Nephron progenitor cell (in vitro differentiated cells): ENCODE results near the gene BSN.
"Not testable (repeated sequence)": the region's sequence is repeated elsewhere in the genome, so short reads cannot be mapped to it uniquely, and the experiment has no call there.

Source experiments
- DNase-seq: peaks from one replicate; pipeline ENCODE4 v3.0.0; 2021
- H3K27ac Mint-ChIP-seq: 2 replicates; pipeline ENCODE4 v1.8.0; 2021; ENCODE audit warnings: mild to moderate bottlenecking, moderate library complexity, mixed read lengths
- H3K27me3 Mint-ChIP-seq: 2 replicates; pipeline ENCODE4 v1.8.0; 2021; ENCODE audit warnings: mild to moderate bottlenecking, low read depth, mixed read lengths; ENCODE audit not compliant: poor library complexity
- H3K36me3 Mint-ChIP-seq: 2 replicates; pipeline ENCODE4 v1.8.0; 2021; ENCODE audit warnings: low read depth, mixed read lengths
- H3K4me1 Mint-ChIP-seq: 2 replicates; pipeline ENCODE4 v1.8.0; 2021; ENCODE audit warnings: mixed read lengths
- H3K4me3 Mint-ChIP-seq: 2 replicates; pipeline ENCODE4 v1.8.0; 2021; ENCODE audit warnings: mild to moderate bottlenecking, moderate library complexity, mixed read lengths
- H3K9me3 Mint-ChIP-seq: 2 replicates; pipeline ENCODE4 v1.8.0; 2021; ENCODE audit warnings: mild to moderate bottlenecking, moderate library complexity, mixed read lengths
- TF ChIP-seq, protein P1 (sequence below): fragments of 200-600 bp; sonication (generic); IDR thresholded peaks from 2 replicates; pipeline ENCODE4 v1.5.0; 2021; ENCODE audit warnings: antibody characterized with exemption

The BSN gene

GRCh38 chr3:49688338-49689045, 134.2 kb downstream of the BSN start:
- Mint-ChIP-seq H3K4me3 (peak overlapping the region; percentile 94), H3K36me3 (peaks cover 15% of the 10 kb centered on the region), H3K4me1 (peaks cover 36% of the 10 kb centered on the region)
- H3K27me3 Mint-ChIP-seq, H3K27ac Mint-ChIP-seq, DNase-seq, H3K9me3 Mint-ChIP-seq: not testable (repeated sequence)

- TF ChIP-seq, protein P1, sequence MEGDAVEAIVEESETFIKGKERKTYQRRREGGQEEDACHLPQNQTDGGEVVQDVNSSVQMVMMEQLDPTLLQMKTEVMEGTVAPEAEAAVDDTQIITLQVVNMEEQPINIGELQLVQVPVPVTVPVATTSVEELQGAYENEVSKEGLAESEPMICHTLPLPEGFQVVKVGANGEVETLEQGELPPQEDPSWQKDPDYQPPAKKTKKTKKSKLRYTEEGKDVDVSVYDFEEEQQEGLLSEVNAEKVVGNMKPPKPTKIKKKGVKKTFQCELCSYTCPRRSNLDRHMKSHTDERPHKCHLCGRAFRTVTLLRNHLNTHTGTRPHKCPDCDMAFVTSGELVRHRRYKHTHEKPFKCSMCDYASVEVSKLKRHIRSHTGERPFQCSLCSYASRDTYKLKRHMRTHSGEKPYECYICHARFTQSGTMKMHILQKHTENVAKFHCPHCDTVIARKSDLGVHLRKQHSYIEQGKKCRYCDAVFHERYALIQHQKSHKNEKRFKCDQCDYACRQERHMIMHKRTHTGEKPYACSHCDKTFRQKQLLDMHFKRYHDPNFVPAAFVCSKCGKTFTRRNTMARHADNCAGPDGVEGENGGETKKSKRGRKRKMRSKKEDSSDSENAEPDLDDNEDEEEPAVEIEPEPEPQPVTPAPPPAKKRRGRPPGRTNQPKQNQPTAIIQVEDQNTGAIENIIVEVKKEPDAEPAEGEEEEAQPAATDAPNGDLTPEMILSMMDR: no peak
- Mint-ChIP-seq H3K9me3 (no peaks in the 10 kb centered on the region), H3K27me3 (peaks cover 5% of the 10 kb centered on the region), H3K36me3 (peaks cover 10% of the 10 kb centered on the region), H3K27ac (peak within 1 kb of the TSS; percentile 96), H3K4me3 (peak within 1 kb of the TSS; percentile 94), H3K4me1 (peaks cover 43% of the 10 kb centered on the region)
- peak; percentile 97 for DNase-seq
These were observed 135.0 kb downstream of the BSN start, which contains the start of the genes MST1 and RNF123 for GRCh38 chr3:49689046-49689907. MST1 (minus strand) TSS chr3:49689474; CDS start chr3:49688691, 783 bp downstream. RNF123 (plus strand) TSS chr3:49689557; CDS start chr3:49691166, 1,609 bp downstream.

- H3K9me3 Mint-ChIP-seq, H3K36me3 Mint-ChIP-seq, H3K27ac Mint-ChIP-seq, H3K27me3 Mint-ChIP-seq, DNase-seq: not testable (repeated sequence)
- Mint-ChIP-seq H3K4me1 (peaks cover 48% of the 10 kb centered on the region), H3K4me3 (peak overlapping the region; percentile 94)
These were observed 135.8 kb downstream of the BSN start for GRCh38 chr3:49689908-49690624.

DNA sequence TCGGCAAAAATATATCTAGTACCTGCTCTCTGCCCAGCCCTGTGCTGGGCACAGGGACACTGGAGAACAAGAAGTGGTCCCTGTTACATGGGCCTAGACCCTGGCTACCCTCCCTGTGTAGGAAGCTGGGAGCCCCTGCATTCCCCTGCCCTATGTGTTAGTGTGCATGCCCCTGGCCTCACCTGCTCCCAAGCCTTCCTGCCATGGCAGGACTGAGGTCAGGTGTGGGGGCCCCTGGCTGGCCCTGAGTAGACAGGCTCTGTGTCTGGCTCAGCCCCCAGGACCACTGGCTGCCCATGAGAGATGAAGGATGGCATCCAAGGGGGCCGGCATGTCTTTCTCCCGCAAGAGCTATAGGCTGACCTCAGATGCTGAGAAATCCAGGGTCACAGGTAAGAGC, 136.6 kb downstream of the BSN start:
- Mint-ChIP-seq H3K4me3 (peak overlapping the region; percentile 94), H3K4me1 (peaks cover 48% of the 10 kb centered on the region)
- not testable (repeated sequence) for H3K9me3 Mint-ChIP-seq, H3K27me3 Mint-ChIP-seq, H3K36me3 Mint-ChIP-seq, H3K27ac Mint-ChIP-seq, DNase-seq

DNA sequence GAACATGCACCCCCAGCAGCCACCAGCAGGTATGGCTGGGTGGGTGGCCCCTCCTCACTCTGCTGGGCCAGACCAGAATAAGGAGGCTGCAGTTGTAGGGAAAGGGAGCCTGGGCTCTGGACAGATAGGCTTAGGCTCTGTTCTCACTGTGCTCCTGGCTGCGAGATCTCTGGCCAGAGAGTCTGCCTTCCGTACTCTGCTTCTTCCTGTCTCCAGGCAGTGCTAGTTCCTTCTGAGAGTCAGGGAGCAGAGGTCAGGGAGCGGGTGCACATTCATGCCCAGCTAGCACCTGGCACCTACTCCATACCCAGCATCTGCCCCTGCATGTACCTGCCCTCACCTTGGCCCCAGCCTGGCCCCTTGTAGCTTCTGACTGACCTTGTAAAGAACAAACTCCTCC, 137.2 kb downstream of the BSN start:
- not testable (repeated sequence) for H3K9me3 Mint-ChIP-seq, H3K36me3 Mint-ChIP-seq, H3K27me3 Mint-ChIP-seq, DNase-seq, H3K4me3 Mint-ChIP-seq, H3K27ac Mint-ChIP-seq
- H3K4me1 Mint-ChIP-seq: peaks cover 48% of the 10 kb centered on the region

GRCh38 chr3:49694409-49695070, 140.3 kb downstream of the BSN start:
- H3K27me3 Mint-ChIP-seq, DNase-seq, H3K9me3 Mint-ChIP-seq, H3K4me3 Mint-ChIP-seq, H3K36me3 Mint-ChIP-seq: not testable (repeated sequence)
- Mint-ChIP-seq H3K27ac (peak overlapping the region; percentile 83), H3K4me1 (peaks cover 27% of the 10 kb centered on the region)

- not testable (repeated sequence) for H3K36me3 Mint-ChIP-seq, H3K27me3 Mint-ChIP-seq, H3K27ac Mint-ChIP-seq, H3K9me3 Mint-ChIP-seq, DNase-seq, H3K4me3 Mint-ChIP-seq
- peaks cover 18% of the 10 kb centered on the region for H3K4me1 Mint-ChIP-seq
These were observed 141.2 kb downstream of the BSN start for GRCh38 chr3:49695350-49696015.

GRCh38 chr3:49699281-49699979, 145.2 kb downstream of the BSN start:
- TF ChIP-seq, protein P1: no peak
- no peak for DNase-seq
- H3K27ac Mint-ChIP-seq: no peak overlapping the region
- no peak overlapping the region for H3K4me3 Mint-ChIP-seq
- H3K36me3 Mint-ChIP-seq: no peaks in the 10 kb centered on the region
- peaks cover 4% of the 10 kb centered on the region for H3K4me1 Mint-ChIP-seq
- no peaks in the 10 kb centered on the region for H3K9me3 Mint-ChIP-seq
- H3K27me3 Mint-ChIP-seq: no peaks in the 10 kb centered on the region
